IMR-90 (cell line): ENCODE results near the gene DMRTC2.

Experiments
- BHLHE40 ChIP-seq: fragments of 150-350 bp; IDR thresholded peaks from 2 replicates; pipeline ENCODE4 v1.6.1; 2016; ENCODE audit warnings: mild to moderate bottlenecking, low read depth, low read length
- CEBPB ChIP-seq: IDR thresholded peaks from 2 replicates; pipeline ENCODE4 v1.6.1; 2012; ENCODE audit warnings: low read depth, low read length, improper control_type of control experiment
- MAFK ChIP-seq: IDR thresholded peaks from 2 replicates; pipeline ENCODE4 v1.6.1; 2012; ENCODE audit warnings: low read depth, low read length, improper control_type of control experiment
- MAZ ChIP-seq: IDR thresholded peaks from 2 replicates; pipeline ENCODE4 v1.6.1; 2012; ENCODE audit warnings: low read depth, mild to moderate bottlenecking, low read length, improper control_type of control experiment, moderate library complexity, borderline replicate concordance
- MXI1 ChIP-seq: IDR thresholded peaks from 2 replicates; pipeline ENCODE4 v1.6.1; 2012; ENCODE audit warnings: low read depth, mild to moderate bottlenecking, low read length, moderate library complexity, borderline replicate concordance
- NFE2L2 ChIP-seq: fragments of 150-350 bp; IDR thresholded peaks from 2 replicates; pipeline ENCODE4 v1.6.1; 2016; ENCODE audit warnings: low read depth, mild to moderate bottlenecking, low read length
- POLR2A ChIP-seq: IDR thresholded peaks from 2 replicates; pipeline ENCODE4 v1.6.1; 2012; ENCODE audit warnings: mild to moderate bottlenecking, low read depth, low read length
- RAD21 ChIP-seq: IDR thresholded peaks from 2 replicates; pipeline ENCODE4 v1.6.1; 2012; ENCODE audit warnings: low read length, improper control_type of control experiment
- RFX5 ChIP-seq: IDR thresholded peaks from 2 replicates; pipeline ENCODE4 v1.8.0; 2012; ENCODE audit warnings: low read depth, mild to moderate bottlenecking, low read length, moderate library complexity
- SMC3 ChIP-seq: fragments of 150-350 bp; IDR thresholded peaks from 2 replicates; pipeline ENCODE4 v1.6.1; 2016; ENCODE audit warnings: low read depth, mild to moderate bottlenecking, antibody characterized with exemption, low read length, moderate library complexity
- TF ChIP-seq, protein P1 (sequence below): conservative IDR thresholded peaks from 2 replicates; pipeline ENCODE4 v1.5.1; 2012; ENCODE audit warnings: mild to moderate bottlenecking, low read depth, low read length, improper control_type of control experiment
- TF ChIP-seq, protein P2 (sequence below): fragments of 150-350 bp; IDR thresholded peaks from 2 replicates; pipeline ENCODE4 v1.6.1; 2016; ENCODE audit warnings: low read depth, mild to moderate bottlenecking, low read length, moderate library complexity, borderline replicate concordance

DNA sequence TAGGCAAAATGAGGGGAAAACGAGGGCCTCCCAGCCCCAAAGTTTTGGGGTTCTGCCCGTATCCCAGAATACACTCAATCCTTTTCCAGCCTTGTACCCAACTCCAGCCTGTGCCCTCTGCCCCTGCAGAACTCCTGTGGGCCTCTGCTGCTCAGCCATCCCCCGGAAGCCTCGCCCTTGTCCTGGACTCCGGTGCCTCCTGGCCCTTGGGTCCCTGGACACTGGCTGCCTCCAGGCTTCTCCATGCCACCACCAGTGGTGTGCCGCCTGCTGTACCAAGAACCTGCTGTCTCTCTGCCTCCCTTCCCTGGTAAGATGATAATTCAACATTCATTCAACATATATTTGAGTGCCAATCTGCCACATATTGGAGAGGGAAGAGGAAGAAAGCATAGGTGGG is 3.8 kb downstream of the DMRTC2 start:
- TF ChIP-seq MXI1 (no peak), MAFK (no peak), RFX5 (no peak), POLR2A (no peak), MAZ (no peak), RAD21 (no peak), NFE2L2 (no peak), SMC3 (no peak), BHLHE40 (no peak), CEBPB (no peak)
- TF ChIP-seq, protein P1, sequence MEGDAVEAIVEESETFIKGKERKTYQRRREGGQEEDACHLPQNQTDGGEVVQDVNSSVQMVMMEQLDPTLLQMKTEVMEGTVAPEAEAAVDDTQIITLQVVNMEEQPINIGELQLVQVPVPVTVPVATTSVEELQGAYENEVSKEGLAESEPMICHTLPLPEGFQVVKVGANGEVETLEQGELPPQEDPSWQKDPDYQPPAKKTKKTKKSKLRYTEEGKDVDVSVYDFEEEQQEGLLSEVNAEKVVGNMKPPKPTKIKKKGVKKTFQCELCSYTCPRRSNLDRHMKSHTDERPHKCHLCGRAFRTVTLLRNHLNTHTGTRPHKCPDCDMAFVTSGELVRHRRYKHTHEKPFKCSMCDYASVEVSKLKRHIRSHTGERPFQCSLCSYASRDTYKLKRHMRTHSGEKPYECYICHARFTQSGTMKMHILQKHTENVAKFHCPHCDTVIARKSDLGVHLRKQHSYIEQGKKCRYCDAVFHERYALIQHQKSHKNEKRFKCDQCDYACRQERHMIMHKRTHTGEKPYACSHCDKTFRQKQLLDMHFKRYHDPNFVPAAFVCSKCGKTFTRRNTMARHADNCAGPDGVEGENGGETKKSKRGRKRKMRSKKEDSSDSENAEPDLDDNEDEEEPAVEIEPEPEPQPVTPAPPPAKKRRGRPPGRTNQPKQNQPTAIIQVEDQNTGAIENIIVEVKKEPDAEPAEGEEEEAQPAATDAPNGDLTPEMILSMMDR: no peak
- TF ChIP-seq, protein P2, sequence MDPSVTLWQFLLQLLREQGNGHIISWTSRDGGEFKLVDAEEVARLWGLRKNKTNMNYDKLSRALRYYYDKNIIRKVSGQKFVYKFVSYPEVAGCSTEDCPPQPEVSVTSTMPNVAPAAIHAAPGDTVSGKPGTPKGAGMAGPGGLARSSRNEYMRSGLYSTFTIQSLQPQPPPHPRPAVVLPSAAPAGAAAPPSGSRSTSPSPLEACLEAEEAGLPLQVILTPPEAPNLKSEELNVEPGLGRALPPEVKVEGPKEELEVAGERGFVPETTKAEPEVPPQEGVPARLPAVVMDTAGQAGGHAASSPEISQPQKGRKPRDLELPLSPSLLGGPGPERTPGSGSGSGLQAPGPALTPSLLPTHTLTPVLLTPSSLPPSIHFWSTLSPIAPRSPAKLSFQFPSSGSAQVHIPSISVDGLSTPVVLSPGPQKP: no peak
